ENCODE measurements around the gene CLCA1. TPM values are rescaled to one million over a fixed set of nuclear protein-coding genes. Genes with fewer than 3 reads are reported as not detected.

The CLCA1 gene
- total RNA-seq, 1 experiment from 2014 or later = not detected

DNA sequence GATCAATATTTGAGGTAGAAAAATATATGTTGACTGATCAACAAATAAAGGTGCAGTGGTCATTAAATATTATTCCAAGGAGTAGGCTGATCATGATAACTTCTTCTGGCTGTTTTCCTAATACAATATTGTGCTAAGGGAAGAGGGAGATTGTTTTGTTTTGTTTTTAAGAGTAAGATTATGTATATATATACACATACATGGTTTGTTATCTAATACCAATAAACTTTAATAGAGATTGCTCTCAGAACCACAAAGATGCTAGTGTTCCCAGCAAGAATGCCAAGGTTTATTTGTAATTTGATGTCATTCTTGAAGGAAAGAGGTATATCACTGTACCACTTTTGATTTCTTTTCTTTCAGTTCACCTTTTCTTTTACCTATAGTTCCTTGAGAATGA, 34.7 kb upstream of the CLCA1 start:
- Histone ChIP-seq H4K8ac (replicated peaks; ENCODE audit: insufficient read length, low read depth, low read length) (no peak overlapping the region), H3K4me1 (ENCODE audit: insufficient read depth, low read length) (no peaks in the 10 kb centered on the region), H3K9me3 (ENCODE audit: control insufficient read depth, low read depth, low read length) (no peaks in the 10 kb centered on the region), H3K14ac (ENCODE audit: insufficient read depth, low read length) (no peak overlapping the region), H2BK20ac (ENCODE audit: low read depth, low read length, poor library complexity, severe bottlenecking) (no peak overlapping the region), H3K79me2 (ENCODE audit: insufficient read depth, low read length) (no peaks in the 10 kb centered on the region), H3K9ac (ENCODE audit: extremely low read depth, insufficient read length, low read length) (no peak overlapping the region), H3K4ac (ENCODE audit: low read depth, low read length) (no peak overlapping the region), H3K27me3 (ENCODE audit: insufficient read depth, low read length) (no peaks in the 10 kb centered on the region), H4K91ac (ENCODE audit: insufficient read length, low read depth, low read length) (no peak overlapping the region), H3T11ph (ENCODE audit: low read length) (no peak overlapping the region), H3K27ac (ENCODE audit: insufficient read length, low read depth, low read length) (no peak overlapping the region), H2BK12ac (ENCODE audit: insufficient read length, low read depth, low read length) (no peak overlapping the region), H2BK5ac (ENCODE audit: insufficient read length, low read length) (no peak overlapping the region), H2BK15ac (ENCODE audit: low read depth, low read length) (no peak overlapping the region), H4K5ac (ENCODE audit: insufficient read length, low read depth, low read length) (no peak overlapping the region), H4K20me1 (ENCODE audit: control insufficient read depth, insufficient read depth, insufficient read length) (no peaks in the 10 kb centered on the region), H2BK120ac (ENCODE audit: low read depth, low read length, poor library complexity, severe bottlenecking) (no peak overlapping the region), H3K23ac (ENCODE audit: insufficient read length, low read depth, low read length) (no peak overlapping the region), H3K23me2 (ENCODE audit: insufficient read length, low read depth, low read length, poor library complexity, severe bottlenecking) (no peaks in the 10 kb centered on the region), H3K56ac (ENCODE audit: insufficient read length, low read depth, low read length) (no peak overlapping the region), H3K18ac (ENCODE audit: insufficient read length, low read depth, low read length) (no peak overlapping the region), H2AFZ (ENCODE audit: low read length) (no peak overlapping the region), H2AK5ac (ENCODE audit: insufficient read length, low read length) (no peak overlapping the region), H3K4me2 (ENCODE audit: insufficient read depth, insufficient read length, low read length) (no peak overlapping the region), H3K79me1 (ENCODE audit: insufficient read depth, low read depth, low read length, poor library complexity, severe bottlenecking) (no peaks in the 10 kb centered on the region)
- Mint-ChIP-seq H3K27me3 (ENCODE audit: low read depth) (peaks cover 2% of the 10 kb centered on the region; the same call in 1 of the 2 replicates), H3K4me1 (no peaks in the 10 kb centered on the region), H3K4me3 (no peak overlapping the region), H3K9me3 (no peaks in the 10 kb centered on the region), H3K27ac (no peak overlapping the region), H3K36me3 (ENCODE audit: insufficient read depth in 1 of 3, low read depth in 3 of 3) (no peaks in the 10 kb centered on the region)
- DNase-seq = no peak
- TF ChIP-seq, protein P1, sequence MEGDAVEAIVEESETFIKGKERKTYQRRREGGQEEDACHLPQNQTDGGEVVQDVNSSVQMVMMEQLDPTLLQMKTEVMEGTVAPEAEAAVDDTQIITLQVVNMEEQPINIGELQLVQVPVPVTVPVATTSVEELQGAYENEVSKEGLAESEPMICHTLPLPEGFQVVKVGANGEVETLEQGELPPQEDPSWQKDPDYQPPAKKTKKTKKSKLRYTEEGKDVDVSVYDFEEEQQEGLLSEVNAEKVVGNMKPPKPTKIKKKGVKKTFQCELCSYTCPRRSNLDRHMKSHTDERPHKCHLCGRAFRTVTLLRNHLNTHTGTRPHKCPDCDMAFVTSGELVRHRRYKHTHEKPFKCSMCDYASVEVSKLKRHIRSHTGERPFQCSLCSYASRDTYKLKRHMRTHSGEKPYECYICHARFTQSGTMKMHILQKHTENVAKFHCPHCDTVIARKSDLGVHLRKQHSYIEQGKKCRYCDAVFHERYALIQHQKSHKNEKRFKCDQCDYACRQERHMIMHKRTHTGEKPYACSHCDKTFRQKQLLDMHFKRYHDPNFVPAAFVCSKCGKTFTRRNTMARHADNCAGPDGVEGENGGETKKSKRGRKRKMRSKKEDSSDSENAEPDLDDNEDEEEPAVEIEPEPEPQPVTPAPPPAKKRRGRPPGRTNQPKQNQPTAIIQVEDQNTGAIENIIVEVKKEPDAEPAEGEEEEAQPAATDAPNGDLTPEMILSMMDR (conservative IDR thresholded peaks at IDR 0.05) = no peak

Data from H9 (cell line).